ENCODE measurements around the gene MMD.
"Not testable (repeated sequence)": the region's sequence is repeated elsewhere in the genome, so short reads cannot be mapped to it uniquely, and the experiment has no call there.

Gene MMD

DNA sequence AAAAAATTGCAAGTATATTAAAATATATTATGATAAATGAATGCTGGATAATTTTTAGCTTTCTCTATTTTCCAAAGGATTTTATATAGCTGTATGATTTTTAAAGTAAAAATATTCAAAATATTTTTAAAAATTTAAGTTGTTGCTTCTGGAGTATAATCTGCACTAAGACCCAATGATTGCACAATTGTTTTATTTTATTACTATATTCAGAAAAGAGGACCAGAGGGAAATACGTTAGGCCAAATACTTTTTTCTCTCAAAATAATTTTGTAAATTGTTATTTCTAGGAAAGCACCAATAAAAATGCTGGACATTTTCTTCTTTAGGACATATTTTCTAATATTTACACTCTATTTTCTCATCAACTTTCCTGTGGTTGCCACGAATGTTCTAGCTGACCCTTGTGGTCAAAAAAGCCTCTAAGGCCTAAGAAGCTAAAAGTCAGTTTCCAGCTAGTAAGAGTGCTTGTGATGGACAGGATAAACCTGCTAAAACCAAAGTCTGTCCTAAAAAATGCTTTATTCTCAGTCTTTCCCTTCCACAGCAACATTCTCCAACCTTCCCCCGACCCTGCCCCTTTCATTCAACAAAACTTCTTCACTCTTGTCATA, 31.2 kb downstream of the MMD start:
- no peak for DNase-seq

- not testable (repeated sequence) for DNase-seq
Measured at GRCh38 chr17:55389715-55390114, 31.9 kb downstream of the MMD start.

GRCh38 chr17:55388842-55389241, 32.8 kb downstream of the MMD start:
- no peak for DNase-seq

GRCh38 chr17:55386796-55387332, 34.8 kb downstream of the MMD start:
- peak in 1 of 3 experiments; percentile 32 for DNase-seq

- DNase-seq = no peak
Measured at GRCh38 chr17:55384643-55385232, 36.9 kb downstream of the MMD start.

DNA sequence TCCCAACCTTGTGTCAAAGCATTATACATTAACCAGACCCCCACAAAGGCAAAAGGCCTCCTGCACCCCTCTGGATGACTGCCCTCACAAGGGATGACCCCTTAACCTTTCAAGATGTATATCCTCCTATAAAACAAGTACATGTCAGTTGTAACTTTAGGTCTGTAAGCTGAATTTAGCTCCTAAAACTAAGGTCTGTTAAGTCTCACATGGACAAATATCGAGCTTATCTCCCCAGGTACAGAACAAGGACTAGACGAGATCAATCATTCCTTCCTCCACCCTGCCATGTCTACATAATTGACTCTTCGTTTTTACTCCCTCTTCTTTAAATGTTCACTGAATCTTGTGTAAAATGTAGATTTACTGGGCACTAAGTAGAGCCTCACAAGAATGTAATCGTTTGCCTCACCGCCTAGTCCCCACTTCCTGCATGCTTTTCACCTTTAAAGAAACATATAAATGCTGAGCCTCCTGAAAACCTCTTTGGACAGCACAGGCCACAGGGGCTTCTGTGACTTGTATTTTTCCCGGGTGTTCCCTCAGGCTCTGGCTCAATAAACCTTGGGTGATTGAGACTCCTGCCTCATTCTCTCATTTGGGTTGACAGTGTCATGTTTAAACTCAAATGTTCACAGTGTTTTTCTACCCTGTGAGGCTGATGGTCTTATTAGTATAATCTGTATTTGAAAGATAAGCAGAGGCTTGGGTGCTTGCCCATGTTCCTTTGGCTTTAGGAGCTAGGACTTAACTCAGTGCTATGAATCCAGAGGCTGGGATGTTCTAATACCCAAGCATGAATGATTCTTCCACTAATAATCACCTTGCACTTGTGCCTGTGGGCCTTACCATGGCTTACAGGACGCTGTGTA, 37.6 kb downstream of the MMD start:
- no peak for DNase-seq

GRCh38 chr17:55381017-55381770, 40.4 kb downstream of the MMD start:
- no peak for DNase-seq

DNA sequence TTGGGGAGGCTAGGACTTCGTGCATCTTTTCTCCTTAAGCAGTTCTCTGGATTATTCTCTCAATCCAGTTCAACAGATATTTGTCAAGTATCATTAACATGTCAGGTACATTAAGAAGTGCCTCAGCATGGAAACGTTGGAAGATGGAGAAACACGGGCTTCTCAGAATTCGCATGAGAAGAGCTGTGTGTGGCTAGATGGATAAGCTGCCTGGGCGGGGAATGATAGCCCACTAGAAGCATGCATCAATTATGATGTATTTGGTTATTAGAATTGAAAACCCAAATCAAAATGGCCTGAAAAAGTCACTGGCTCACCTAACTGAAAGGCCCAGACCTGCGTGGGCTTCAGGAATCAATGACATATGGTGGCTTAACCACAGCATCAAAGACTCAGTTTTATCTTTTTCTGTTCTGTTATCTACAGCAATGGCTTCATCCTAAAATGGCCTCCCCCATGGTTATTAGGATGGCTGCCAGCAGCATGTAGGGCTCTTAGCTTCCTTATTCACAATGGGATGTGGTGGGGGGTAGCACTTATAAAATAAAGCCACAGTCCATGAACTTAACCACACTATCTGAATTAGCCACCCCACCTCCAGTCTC, 43.9 kb downstream of the MMD start:
- DNase-seq = no peak

- no peak for DNase-seq
Measured at GRCh38 chr17:55368706-55369105, 52.9 kb downstream of the MMD start.

- no peak for DNase-seq
Measured at GRCh38 chr17:55366020-55366481, 55.6 kb downstream of the MMD start.

DNA sequence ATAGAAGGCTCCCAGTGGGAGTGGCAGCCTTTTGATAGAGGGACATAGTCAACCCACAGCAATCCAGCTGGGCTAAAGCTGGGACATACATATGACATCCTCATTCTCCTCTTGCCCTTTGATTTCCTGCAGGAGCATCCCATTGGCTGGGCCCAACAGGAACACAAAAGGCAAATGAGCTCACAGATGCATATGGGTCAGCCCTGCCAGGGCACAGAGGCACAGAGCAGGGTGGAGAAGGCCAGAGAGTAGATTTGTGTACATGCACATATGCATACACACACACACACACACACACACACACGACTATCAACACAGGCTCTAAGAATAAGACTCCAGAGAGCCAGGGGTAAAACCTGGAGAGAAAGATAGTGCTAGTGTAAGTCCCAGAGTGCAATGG, 58.6 kb downstream of the MMD start:
- DNase-seq = no peak

GRCh38 chr17:55360971-55361370, 60.7 kb downstream of the MMD start:
- DNase-seq = no peak

GRCh38 chr17:55356434-55357328, 65.0 kb downstream of the MMD start:
- DNase-seq = peak; percentile 46 to 80 (median 59)

DNA sequence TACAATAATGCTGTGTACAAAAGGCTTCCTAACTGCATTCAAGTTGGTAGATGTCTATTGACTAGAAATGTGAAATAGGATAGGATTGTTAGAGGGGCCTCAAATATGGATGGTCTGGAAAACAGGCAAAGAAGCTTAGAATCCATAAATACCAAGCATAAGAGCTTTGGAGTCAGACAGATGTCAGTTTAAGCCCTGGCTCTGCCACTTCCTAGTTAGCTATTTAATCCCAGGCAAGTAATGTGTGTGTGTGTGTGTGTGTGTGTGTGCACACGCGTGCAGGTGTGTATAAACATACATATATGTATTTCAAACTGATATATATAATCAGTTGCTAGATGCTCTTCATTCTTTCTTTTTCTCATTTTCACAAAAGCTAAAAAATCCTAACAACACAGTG, 66.7 kb downstream of the MMD start:
- DNase-seq = no peak

GRCh38 chr17:55354010-55354409, 67.6 kb downstream of the MMD start:
- DNase-seq = no peak

GRCh38 chr17:55351226-55351625, 70.4 kb downstream of the MMD start:
- no peak for DNase-seq

GRCh38 chr17:55350825-55351205, 70.8 kb downstream of the MMD start:
- DNase-seq = no peak

DNA sequence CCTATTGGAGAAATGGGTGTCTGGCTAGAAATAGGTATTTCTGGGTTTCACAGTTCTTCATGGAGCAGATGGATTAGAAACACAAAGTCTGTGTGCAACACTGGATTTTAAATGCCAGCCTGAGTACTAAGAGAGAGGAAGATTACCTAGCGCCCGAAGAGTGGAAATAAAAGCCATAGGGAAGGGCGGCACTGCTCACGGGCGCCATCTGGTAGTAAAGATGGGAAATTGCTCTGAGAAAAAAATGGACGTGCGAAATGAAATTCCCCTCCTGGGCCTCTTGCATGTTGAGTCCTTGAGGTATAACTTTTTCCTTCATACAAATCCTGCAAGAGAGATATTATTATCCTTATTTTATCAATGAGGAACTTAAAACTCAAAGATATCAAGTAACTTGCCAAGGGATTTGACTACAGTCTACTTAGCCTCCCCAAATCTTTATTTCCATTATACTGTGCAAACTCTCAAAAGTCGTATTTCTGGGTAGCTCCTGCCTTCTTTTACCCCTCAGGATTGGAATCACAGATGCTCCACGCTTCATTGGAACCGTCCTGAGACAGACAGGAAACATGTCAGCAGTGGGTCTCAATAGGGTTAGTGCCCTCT, 72.8 kb downstream of the MMD start:
- peak; percentile 41 to 74 (median 49) for DNase-seq

DNA sequence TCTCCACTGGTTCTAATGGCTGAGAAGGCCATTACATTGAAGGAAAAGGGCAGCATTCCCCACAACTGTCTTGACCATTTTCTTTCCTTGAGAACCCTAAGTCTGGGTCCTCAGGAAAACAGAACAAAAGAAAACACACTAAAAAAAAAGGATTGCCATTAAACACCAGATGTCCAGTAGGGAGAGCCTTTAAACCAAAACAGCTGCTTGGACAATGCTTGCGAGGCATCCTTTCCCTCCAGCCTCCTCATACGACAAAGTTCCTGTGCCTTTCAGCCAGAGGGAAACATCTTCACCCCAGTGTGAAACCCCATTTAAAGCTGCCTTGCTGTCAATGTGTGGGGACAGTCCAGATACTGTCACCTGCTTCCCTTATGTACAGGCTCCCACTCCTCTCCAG, 74.3 kb downstream of the MMD start:
- DNase-seq = no peak

DNA sequence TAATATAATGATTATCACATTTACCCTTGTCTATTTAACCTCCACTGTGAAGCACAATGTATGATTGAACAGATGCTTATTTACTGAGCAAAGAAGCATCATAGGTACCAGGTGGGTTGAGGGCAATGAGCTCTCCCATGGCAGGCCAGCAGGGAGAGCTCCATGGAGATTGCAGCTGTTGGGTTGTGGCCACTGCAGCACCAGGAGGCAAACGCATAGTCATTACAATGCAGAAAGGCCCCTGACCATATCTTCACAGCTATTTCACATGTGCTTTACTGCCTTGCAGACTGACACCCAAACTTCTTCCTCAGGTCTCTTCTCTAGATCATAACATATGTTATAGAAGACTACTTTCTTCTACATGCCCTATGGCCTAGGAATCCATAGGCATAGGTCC, 75.0 kb downstream of the MMD start:
- no peak for DNase-seq

DNA sequence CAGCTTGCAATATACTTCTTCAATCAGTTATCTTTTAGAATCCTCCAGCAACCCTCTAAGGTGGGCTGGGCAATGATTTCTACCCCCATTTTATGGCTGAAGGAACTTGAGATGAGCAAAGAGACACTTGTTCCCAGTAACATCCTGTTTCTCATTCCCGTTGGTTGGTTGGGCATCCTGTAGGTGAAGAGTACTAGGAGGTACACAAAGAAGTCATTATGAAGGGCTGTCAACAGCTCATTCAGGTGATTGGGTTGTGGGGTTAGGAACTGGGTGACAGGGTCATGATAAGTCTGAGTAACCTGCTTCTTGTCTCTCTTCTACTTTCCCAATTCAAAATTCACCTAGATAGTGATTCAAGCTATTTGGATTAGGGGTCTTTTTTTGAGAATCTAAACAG, 76.5 kb downstream of the MMD start:
- DNase-seq = no peak
